ENCODE results near the gene ANKRD55.
"Not testable (repeated sequence)": the region's sequence is repeated elsewhere in the genome, so short reads cannot be mapped to it uniquely, and the experiment has no call there.

ANKRD55 gene

DNA sequence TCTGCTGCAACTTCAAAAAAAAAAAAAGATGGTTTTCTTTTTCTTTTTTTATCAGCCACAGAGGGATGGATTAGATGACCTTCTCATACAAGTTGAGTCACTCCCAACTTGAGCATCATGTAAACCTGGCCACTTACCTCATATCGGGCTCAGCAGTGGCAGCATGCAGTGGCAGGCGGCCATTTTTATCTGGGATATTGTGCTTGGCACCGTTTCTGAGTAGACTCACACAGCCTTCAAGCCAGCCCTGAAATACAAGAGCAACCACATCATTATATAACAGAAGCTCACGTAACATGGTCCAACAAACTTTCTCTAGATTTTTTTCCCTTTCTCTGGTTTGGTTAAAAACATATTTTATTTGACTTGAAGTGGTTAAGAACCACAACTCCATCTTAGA, 62.6 kb downstream of the ANKRD55 start:
- no peak overlapping the region for H3K4me3 ChIP-seq (ENCODE audit: low read depth, low read length)

GRCh38 chr5:56169949-56170348, 63.2 kb downstream of the ANKRD55 start:
- H3K4me3 ChIP-seq (ENCODE audit: low read depth, low read length) = no peak overlapping the region

- no peak overlapping the region for H3K4me3 ChIP-seq (ENCODE audit: low read depth, low read length)
Observed at GRCh38 chr5:56169281-56169680, 63.8 kb downstream of the ANKRD55 start.

- H3K4me3 ChIP-seq (ENCODE audit: low read depth, low read length) = no peak overlapping the region
Observed at GRCh38 chr5:56168066-56168478, 65.1 kb downstream of the ANKRD55 start.

- H3K4me3 ChIP-seq (ENCODE audit: low read depth, low read length) = no peak overlapping the region
Observed at GRCh38 chr5:56167519-56167918, 65.6 kb downstream of the ANKRD55 start.

GRCh38 chr5:56166671-56167385, 66.3 kb downstream of the ANKRD55 start:
- H3K4me3 ChIP-seq (ENCODE audit: low read depth, low read length) = no peak overlapping the region

GRCh38 chr5:56164376-56164775, 68.8 kb downstream of the ANKRD55 start:
- H3K4me3 ChIP-seq (ENCODE audit: low read depth, low read length) = no peak overlapping the region

DNA sequence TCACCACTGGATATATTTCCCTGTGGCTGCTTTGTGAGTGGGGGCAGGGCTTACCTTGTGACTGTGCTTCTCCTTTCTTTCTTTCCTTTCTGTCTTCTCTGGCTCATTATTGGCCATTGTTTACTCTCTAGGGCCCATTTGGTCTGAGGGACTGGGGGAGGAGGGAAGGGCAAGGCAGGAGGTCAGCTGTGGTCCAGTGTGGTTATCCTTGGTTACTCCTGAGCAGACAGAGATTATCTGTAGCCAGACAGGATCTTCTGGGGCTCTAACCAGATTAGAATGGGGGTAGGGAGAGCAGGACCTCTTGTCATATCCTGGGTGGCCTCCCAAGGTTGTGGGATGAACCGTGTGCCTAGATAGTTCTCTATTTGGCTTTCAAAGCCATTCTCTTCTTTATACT, 71.2 kb downstream of the ANKRD55 start:
- no peak overlapping the region for H3K4me3 ChIP-seq (ENCODE audit: low read depth, low read length)

DNA sequence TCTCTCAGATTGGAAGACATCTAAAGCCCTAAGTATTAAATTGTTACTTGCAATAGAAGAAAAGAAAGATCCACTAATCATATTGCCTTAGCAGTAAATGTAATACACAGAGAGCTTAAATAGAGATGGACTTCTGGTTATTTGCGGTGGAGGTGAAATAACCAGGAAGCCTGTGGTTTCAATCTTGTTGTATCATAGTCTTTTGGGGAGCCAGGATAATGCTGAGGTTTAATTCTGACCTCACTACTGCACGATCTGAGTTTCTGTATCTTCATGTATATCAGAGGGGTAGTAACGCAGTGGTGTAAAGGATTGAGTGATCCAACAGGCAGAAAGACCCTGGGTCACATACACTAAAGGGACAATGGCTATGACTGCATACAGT, 71.7 kb downstream of the ANKRD55 start:
- H3K4me3 ChIP-seq (ENCODE audit: low read depth, low read length) = no peak overlapping the region

DNA sequence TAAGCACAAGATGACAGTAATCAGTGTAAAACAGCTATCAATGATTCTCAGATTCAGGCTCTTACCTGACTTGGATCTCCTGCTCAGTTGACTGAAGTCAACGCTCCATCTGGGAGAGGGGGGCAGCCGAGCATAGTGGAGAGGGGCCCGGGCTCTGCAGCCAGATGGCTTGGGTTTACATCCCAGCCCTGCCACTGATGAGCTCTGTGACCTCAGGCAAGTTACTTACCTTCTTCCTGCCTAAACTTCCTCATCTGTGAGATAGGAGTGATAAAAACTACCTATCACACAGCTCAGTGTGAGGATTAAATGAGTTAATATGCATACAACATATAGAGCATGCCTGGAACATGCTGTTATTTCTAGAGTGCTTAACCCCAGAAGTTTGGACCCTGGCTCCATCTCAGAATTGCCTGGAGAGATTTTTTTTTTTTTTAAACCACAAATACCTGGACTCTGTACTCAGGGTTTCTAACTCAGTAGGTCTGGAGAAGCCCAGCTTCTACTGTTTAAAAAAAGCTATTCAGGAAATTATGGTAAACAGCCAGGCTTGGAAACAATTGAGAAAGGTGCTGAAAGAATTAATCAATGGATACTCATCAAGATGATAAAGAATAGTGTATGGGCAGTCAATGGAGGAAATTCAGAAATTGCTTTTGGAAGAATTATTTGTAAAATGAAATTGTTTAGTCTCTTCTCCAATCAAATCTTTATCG, 72.2 kb downstream of the ANKRD55 start:
- no peak overlapping the region for H3K4me3 ChIP-seq (ENCODE audit: low read depth, low read length)

- H3K4me3 ChIP-seq (ENCODE audit: low read depth, low read length) = no peak overlapping the region
Observed at GRCh38 chr5:56159521-56159947, 73.6 kb downstream of the ANKRD55 start.

DNA sequence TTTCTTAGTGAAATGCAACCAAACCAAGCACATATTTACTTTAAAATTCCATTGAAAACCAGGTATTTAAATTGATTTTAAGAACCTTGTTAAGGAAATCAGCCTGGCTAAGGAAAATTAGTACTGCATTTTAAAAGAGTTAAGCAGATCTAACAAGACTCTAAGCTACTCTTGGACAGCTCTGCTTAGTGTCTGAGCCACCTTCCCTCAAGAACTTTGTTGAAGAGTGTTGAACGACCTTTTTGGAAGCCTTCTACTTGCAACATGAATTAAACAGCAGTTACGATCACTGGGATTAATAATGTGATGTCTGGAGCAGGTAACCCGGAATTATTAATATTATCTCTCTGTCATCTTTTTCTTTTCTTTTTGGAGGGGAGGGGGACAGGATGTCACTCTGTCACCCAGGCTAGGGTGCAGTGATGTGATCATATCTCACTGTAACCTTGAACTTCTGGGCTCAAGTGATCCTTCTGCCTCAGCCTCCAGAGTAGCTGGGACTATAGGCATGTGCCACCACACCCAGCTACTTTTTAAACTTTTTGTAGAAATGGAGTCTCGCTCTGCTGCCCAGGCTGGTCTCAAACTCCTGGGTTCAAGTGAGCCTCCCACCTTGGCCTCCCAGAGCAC, 74.7 kb downstream of the ANKRD55 start:
- no peak overlapping the region for H3K4me3 ChIP-seq (ENCODE audit: low read depth, low read length)

DNA sequence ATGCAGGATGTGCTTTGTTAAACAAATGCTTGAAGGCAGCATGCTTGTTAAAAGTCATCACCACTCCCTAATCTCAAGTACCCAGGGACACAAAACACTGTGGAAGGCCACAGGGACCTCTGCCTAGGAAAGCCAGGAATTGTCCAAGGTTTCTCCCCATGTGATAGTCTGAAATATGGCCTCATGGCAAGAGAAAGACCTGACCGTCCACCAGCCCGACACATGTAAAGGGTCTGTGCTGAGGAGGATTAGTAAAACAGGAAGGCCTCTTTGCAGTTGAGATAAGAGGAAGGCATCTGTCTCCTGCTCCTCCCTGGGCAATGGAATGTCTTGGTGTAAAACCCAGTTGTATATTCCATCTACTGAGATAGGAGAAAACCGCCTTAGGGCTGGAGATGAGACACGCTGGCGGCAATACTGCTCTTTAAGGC, 75.9 kb downstream of the ANKRD55 start:
- not testable (repeated sequence) for H3K4me3 ChIP-seq (ENCODE audit: low read depth, low read length)

- H3K4me3 ChIP-seq (ENCODE audit: low read depth, low read length) = not testable (repeated sequence)
Observed at GRCh38 chr5:56156585-56157190, 76.4 kb downstream of the ANKRD55 start.

DNA sequence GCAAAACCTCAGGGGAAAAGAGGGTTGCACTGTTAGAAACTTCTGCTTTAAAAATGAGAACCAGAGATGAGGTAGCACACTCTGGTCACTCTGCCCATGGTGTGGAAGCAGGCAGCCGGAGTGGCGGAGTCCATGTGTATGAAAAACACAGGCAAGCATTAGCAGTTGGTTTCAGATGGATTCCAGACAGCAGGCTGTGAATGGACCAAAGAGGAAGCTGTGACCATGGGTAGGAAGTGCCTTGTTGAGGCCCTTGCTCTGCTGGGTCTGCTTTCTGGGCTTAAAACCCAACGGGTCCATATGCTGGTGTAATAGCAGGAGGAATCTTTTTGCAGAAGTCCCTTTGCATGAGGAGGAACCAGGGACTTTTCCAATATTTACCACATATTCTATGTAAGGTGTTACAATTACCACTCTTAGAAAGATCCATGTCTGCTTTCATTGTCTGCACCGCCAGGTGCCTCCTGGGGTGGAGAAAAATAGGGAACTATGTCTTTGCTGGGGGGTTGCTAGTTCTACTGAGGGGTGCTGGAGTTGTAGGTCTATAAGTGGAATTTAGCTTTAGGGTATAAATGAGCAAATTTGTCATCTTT, 77.0 kb downstream of the ANKRD55 start:
- no peak overlapping the region for H3K4me3 ChIP-seq (ENCODE audit: low read depth, low read length)

DNA sequence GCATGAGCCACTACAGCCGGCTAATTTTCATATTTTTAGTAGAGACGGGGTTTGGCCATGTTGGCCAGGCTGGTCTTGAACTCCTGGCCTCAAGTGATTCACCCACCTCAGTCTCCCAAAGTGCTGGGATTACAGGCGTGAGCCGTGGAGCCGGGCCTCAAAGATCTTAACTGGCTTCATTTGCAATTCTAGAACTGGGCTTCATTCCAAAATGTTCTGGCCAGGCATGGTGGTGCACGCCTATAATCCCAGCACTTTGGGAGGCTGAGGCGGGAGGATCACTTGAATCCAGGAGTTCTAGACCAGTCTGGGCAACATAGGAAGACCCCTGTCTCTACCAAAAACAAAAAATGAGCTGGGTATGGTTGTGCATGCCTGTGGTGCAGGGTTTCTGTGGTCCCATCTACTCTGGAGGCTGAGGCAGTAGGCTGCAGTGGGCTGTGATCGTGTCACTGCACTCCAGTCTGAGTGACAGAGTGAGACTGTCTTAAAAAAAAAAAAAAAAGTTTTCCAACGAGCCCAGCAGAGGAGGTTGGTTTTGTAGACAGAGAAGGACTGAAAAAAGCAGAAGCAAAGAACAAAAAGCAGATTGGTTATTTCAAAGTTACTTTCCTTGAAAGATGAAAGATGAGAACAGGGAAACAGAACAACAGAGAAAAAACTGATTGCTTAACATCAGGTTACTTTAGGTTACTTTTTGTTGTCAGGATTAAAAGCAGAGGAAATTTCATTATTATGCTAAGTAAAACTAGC, 78.2 kb downstream of the ANKRD55 start:
- H3K4me3 ChIP-seq (ENCODE audit: low read depth, low read length) = no peak overlapping the region

DNA sequence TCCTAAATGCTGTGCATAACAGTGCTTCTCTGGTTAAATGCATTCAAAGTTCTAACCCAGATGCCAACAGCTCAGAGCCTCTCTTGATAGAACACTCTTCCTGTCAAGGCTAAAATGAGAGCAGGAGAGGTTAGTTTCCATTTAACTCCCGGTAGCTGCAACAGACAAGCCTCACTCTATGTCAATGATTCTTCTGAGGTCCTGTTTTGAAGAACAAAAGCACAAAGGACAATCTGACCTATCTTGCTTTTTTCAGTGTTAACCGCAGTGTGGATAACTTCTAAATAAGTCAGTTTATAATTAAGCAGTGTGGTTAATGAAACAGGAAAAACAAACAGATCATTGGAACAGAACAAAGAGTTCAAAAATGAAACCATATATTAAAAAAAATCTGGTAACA, 80.7 kb downstream of the ANKRD55 start:
- no peak overlapping the region for H3K4me3 ChIP-seq (ENCODE audit: low read depth, low read length)

- not testable (repeated sequence) for H3K4me3 ChIP-seq (ENCODE audit: low read depth, low read length)
Observed at GRCh38 chr5:56150756-56151155, 82.4 kb downstream of the ANKRD55 start.

- no peak overlapping the region for H3K4me3 ChIP-seq (ENCODE audit: low read depth, low read length)
Observed at GRCh38 chr5:56148453-56148971, 84.6 kb downstream of the ANKRD55 start.

DNA sequence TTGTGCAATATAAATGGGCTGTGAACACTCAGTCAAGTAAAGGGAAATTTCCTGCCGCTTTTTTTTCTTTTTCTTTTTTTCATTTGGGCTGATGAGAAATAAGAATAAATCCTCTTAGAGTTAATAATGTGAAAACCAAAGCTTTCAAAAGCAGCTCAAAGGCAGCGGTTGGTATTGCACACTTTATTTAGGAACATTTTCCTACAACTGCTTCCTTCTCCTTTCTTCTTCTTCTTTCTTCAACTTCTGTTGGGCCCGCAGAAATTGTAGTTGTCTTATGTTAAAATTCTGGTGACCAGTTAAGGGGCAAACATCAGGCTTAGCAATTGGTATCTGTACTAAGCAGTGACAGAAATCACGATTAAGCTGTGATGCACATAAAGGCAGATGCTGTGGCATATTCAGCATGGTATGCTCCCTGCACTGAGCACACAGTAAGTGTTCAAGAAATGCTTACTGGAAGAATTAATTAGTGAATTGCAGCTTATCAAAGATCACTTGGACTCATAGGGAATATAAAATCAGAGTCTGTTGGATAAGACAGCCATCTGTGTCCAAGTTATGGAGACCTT, 85.4 kb downstream of the ANKRD55 start:
- H3K4me3 ChIP-seq (ENCODE audit: low read depth, low read length) = no peak overlapping the region
